ENCODE results near the gene FAM170B. TPM values are rescaled to one million over a fixed set of nuclear protein-coding genes. Genes with fewer than 3 reads are reported as not detected.
A peak's percentile ranks its signal among the peaks of the same experiment; 100 is the strongest.

Gene FAM170B
- total RNA-seq, 1 donor: not detected

GRCh38 chr10:49151481-49151880 is 17.7 kb upstream of the FAM170B start:
- no peak for TF ChIP-seq CTCF (IDR thresholded peaks at IDR 0.05; ENCODE audit: insufficient read depth, low read depth, low read length)
- no peak for DNase-seq (ENCODE audit: low read depth)
- no peak overlapping the region for H3K4me3 ChIP-seq (ENCODE audit: low read depth, low read length)

GRCh38 chr10:49151025-49151445 is 17.2 kb upstream of the FAM170B start:
- TF ChIP-seq CTCF (IDR thresholded peaks at IDR 0.05; ENCODE audit: insufficient read depth, low read depth, low read length): no peak
- no peak for DNase-seq (ENCODE audit: low read depth)

GRCh38 chr10:49150426-49150825 is 16.6 kb upstream of the FAM170B start:
- TF ChIP-seq CTCF (IDR thresholded peaks at IDR 0.05; ENCODE audit: insufficient read depth, low read depth, low read length): no peak
- no peak overlapping the region for H3K4me3 ChIP-seq (ENCODE audit: low read depth, low read length)
- no peak for DNase-seq (ENCODE audit: low read depth)

More at GRCh38 chr10:49151025-49151445, 17.2 kb upstream of the FAM170B start:
- H3K4me3 ChIP-seq (ENCODE audit: low read depth, low read length): no peak overlapping the region

GRCh38 chr10:49149881-49150280 is 16.1 kb upstream of the FAM170B start:
- no peak for DNase-seq (ENCODE audit: low read depth)
- H3K4me3 ChIP-seq (ENCODE audit: low read depth, low read length): no peak overlapping the region
- no peak for TF ChIP-seq CTCF (IDR thresholded peaks at IDR 0.05; ENCODE audit: insufficient read depth, low read depth, low read length)

- peak; percentile 77 for DNase-seq (ENCODE audit: low read depth)
- H3K4me3 ChIP-seq (ENCODE audit: low read depth, low read length): no peak overlapping the region
- TF ChIP-seq CTCF (IDR thresholded peaks at IDR 0.05; ENCODE audit: insufficient read depth, low read depth, low read length): no peak
These were observed 10.4 kb upstream of the FAM170B start for GRCh38 chr10:49144058-49144720.

GRCh38 chr10:49143249-49143648 is 9.4 kb upstream of the FAM170B start:
- no peak for TF ChIP-seq CTCF (IDR thresholded peaks at IDR 0.05; ENCODE audit: insufficient read depth, low read depth, low read length)
- DNase-seq (ENCODE audit: low read depth): no peak
- H3K4me3 ChIP-seq (ENCODE audit: low read depth, low read length): no peak overlapping the region

Data from fibroblast of villous mesenchyme (primary cell).